OCI-LY1 (cell line): ENCODE measurements around the gene SPDYE16.
"Not testable (repeated sequence)": the region's sequence is repeated elsewhere in the genome, so short reads cannot be mapped to it uniquely, and the experiment has no call there.

Experiments
- H2AFZ ChIP-seq: fragments of 200-600 bp; sonication (generic), shearing (Covaris generic); 2 replicates; pipeline ENCODE4 v1.6.0; 2014; ENCODE audit warnings: antibody characterized with exemption, mild to moderate bottlenecking, low read length
- H3F3A ChIP-seq: fragments of 200-600 bp; sonication (generic), shearing (Covaris generic); 2 replicates; pipeline ENCODE4 v1.6.0; 2014; ENCODE audit warnings: mild to moderate bottlenecking, antibody characterized with exemption, low read length, moderate library complexity; ENCODE audit not compliant: insufficient read depth
- H3K27ac ChIP-seq: fragments of 200-600 bp; sonication (generic); 2 replicates; pipeline ENCODE4 v1.5.1; 2014; ENCODE audit warnings: low read length, mixed run types, mild to moderate bottlenecking, low read depth; ENCODE audit not compliant: poor library complexity, severe bottlenecking
- H3K27me3 ChIP-seq: fragments of 200-600 bp; sonication (generic); 2 replicates; pipeline ENCODE4 v1.6.0; 2014; ENCODE audit warnings: antibody characterized with exemption, mild to moderate bottlenecking, low read length, moderate library complexity; ENCODE audit not compliant: insufficient read depth
- H3K36me3 ChIP-seq: fragments of 200-600 bp; sonication (generic); 2 replicates; pipeline ENCODE4 v1.6.1; 2014; ENCODE audit warnings: mild to moderate bottlenecking, antibody characterized with exemption, low read length, moderate library complexity, mixed read lengths; ENCODE audit not compliant: insufficient read depth
- H3K4me1 ChIP-seq: fragments of 200-600 bp; sonication (generic); 2 replicates; pipeline ENCODE4 v1.5.1; 2014; ENCODE audit warnings: mild to moderate bottlenecking, low read length, moderate library complexity; ENCODE audit not compliant: insufficient read depth, severe bottlenecking
- H3K4me2 ChIP-seq: fragments of 200-600 bp; sonication (generic), shearing (Covaris generic); 2 replicates; pipeline ENCODE4 v1.6.1; 2014; ENCODE audit warnings: low read length
- H3K4me3 ChIP-seq: fragments of 200-600 bp; sonication (generic); 2 replicates; pipeline ENCODE4 v1.5.1; 2014; ENCODE audit warnings: low read length, low read depth, mild to moderate bottlenecking, mixed read lengths; ENCODE audit not compliant: poor library complexity, severe bottlenecking
- H3K79me2 ChIP-seq: fragments of 200-600 bp; shearing (Covaris generic); 2 replicates; pipeline ENCODE4 v1.6.1; 2016; ENCODE audit warnings: mixed run types, low read length, mixed read lengths; ENCODE audit not compliant: insufficient read depth
- H3K9ac ChIP-seq: fragments of 200-600 bp; sonication (generic), shearing (Covaris generic); 2 replicates; pipeline ENCODE4 v1.6.1; 2014; ENCODE audit warnings: mild to moderate bottlenecking, low read length, mixed read lengths
- H3K9me2 ChIP-seq: fragments of 200-600 bp; sonication (generic), shearing (Covaris generic); 2 replicates; pipeline ENCODE4 v1.6.1; 2014; ENCODE audit warnings: low read depth, mild to moderate bottlenecking, low read length, mixed read lengths
- H3K9me3 ChIP-seq: fragments of 200-600 bp; shearing (Covaris generic); 2 replicates; pipeline ENCODE4 v1.6.1; 2014; ENCODE audit warnings: low read length, mixed read lengths
- H4K20me1 ChIP-seq: fragments of 200-600 bp; sonication (generic), shearing (Covaris generic); 2 replicates; pipeline ENCODE4 v1.6.0; 2016; ENCODE audit warnings: mild to moderate bottlenecking, low read length; ENCODE audit not compliant: insufficient read depth

Gene SPDYE16

DNA sequence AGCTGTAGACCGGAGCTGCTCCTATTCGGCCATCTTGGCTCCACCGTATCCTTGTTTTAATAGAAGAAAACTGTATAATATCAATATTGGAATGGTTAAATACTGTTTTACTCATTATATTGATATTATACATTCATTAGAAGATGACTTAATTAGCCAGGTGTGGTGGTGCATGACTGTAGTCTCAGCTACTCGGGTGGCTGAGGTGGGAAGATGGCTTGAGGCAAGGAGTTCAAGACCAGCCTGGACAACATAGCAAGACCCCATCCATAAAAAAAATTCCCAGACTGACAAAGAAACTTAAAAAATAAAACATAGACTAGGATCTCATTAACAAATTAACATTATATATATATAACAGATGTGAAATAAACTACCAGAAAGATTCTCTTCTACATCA lies 24.2 kb upstream of the SPDYE16 start:
- not testable (repeated sequence) for H3K9ac ChIP-seq, H3K4me1 ChIP-seq, H3K27me3 ChIP-seq, H3F3A ChIP-seq, H3K9me2 ChIP-seq, H3K4me2 ChIP-seq, H2AFZ ChIP-seq, H3K4me3 ChIP-seq, H3K79me2 ChIP-seq, H3K9me3 ChIP-seq, H3K27ac ChIP-seq, H4K20me1 ChIP-seq
- peaks cover 14% of the 10 kb centered on the region for H3K36me3 ChIP-seq

- H3K9ac ChIP-seq, H3K4me3 ChIP-seq, H3K79me2 ChIP-seq: not testable (repeated sequence)
These were observed 21.9 kb upstream of the SPDYE16 start for GRCh38 chr7:76565001-76565400.

DNA sequence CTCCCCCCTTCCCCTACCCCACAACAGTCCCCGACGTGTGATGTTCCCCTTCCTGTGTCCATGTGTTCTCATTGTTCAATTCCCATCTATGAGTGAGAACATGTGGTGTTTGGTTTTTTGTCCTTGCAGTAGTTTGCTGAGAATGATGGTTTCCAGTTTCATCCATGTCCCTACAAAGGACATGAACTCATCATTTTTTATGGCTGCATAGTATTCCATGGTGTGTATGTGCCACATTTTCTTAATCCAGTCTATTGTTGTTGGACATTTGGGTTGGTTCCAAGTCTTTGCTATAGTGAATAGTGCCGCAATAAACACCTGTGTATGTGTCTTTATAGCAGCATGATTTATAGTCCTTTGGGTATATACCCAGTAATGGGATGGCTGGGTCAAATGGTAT lies 18.2 kb upstream of the SPDYE16 start:
- not testable (repeated sequence) for H3K9me2 ChIP-seq, H3K79me2 ChIP-seq

More at GRCh38 chr7:76565001-76565400, 21.9 kb upstream of the SPDYE16 start:
- H2AFZ ChIP-seq, H3K36me3 ChIP-seq, H3F3A ChIP-seq, H3K4me1 ChIP-seq, H4K20me1 ChIP-seq, H3K9me3 ChIP-seq, H3K27me3 ChIP-seq, H3K4me2 ChIP-seq, H3K27ac ChIP-seq, H3K9me2 ChIP-seq: not testable (repeated sequence)

DNA sequence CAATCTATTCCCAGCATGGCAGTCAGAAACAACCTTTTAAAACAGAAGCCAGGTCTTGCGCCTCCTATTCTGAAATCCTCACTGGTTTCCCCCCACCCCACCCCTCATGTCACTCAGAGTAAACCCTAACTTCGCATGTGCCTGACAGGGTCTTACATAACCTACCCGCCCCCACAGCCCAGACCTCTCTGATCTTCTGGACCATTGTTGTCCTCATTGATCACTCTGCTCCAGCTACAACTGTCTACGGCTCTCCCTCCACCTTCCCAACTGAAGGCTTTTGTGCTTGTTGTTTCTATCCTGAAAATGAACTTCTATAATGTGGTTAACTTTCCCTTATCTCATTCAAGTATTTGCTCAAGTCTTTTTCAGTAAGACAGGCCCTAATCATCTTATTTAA lies 17.1 kb upstream of the SPDYE16 start:
- H3K9me2 ChIP-seq, H3K9me3 ChIP-seq, H3K27me3 ChIP-seq, H3K79me2 ChIP-seq, H3K27ac ChIP-seq, H3K4me2 ChIP-seq, H2AFZ ChIP-seq, H3K4me1 ChIP-seq, H3K9ac ChIP-seq, H3K4me3 ChIP-seq, H4K20me1 ChIP-seq, H3F3A ChIP-seq: not testable (repeated sequence)
- H3K36me3 ChIP-seq: peaks cover 13% of the 10 kb centered on the region

More for the DNA sequence above, 18.2 kb upstream of the SPDYE16 start:
- H3K9me3 ChIP-seq, H3K27ac ChIP-seq, H3K27me3 ChIP-seq, H3K4me1 ChIP-seq, H3K9ac ChIP-seq, H3K4me2 ChIP-seq, H2AFZ ChIP-seq, H3F3A ChIP-seq, H3K4me3 ChIP-seq, H3K36me3 ChIP-seq, H4K20me1 ChIP-seq: not testable (repeated sequence)

DNA sequence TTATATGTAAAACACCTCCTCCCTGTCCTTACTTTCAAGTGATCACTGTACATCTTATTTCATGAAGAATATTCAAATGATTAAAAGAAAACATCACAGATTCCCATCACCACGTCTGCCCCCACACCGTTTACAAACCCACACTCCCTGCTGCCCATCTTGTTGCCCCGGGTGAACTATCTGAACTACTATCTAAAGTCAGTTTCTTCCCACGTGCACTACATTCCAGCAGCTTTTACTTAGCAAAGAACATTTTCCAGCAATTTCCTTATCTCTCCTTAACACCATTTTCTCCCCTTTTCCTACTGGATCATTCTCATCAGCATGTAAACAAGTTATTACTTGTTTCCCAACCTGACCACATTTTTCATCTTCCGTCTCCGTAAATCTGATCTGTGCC lies 16.6 kb upstream of the SPDYE16 start:
- not testable (repeated sequence) for H3F3A ChIP-seq, H3K9me2 ChIP-seq, H3K4me1 ChIP-seq, H3K79me2 ChIP-seq, H2AFZ ChIP-seq, H3K9ac ChIP-seq, H3K27ac ChIP-seq, H3K9me3 ChIP-seq, H3K27me3 ChIP-seq, H4K20me1 ChIP-seq, H3K4me2 ChIP-seq, H3K4me3 ChIP-seq
- peaks cover 13% of the 10 kb centered on the region for H3K36me3 ChIP-seq

DNA sequence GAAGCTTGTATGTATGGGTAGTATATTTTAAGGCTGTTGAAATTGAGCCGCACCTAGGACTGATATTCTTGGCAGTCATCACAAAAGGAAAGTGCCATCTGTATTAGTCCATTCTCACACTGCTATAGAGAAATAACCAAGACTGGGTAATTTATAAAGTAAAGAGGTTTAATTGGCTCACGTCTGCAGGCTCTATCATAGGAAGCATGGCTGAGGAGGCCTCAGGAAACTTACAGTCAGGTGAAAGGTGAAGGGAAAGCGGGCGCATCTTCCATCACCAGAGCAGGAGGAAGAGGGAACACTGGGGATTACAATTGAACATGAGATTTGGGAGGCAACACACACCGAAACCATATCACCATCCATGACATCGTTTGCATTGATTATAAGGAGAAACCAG lies 8.9 kb upstream of the SPDYE16 start:
- not testable (repeated sequence) for H3K9me3 ChIP-seq, H4K20me1 ChIP-seq, H3K27ac ChIP-seq, H3K9ac ChIP-seq, H2AFZ ChIP-seq, H3K4me3 ChIP-seq, H3K27me3 ChIP-seq, H3F3A ChIP-seq, H3K4me1 ChIP-seq, H3K9me2 ChIP-seq, H3K4me2 ChIP-seq
- H3K36me3 ChIP-seq: peaks cover 22% of the 10 kb centered on the region; the same call in 1 of the 2 replicates
- H3K79me2 ChIP-seq: peaks cover 12% of the 10 kb centered on the region

DNA sequence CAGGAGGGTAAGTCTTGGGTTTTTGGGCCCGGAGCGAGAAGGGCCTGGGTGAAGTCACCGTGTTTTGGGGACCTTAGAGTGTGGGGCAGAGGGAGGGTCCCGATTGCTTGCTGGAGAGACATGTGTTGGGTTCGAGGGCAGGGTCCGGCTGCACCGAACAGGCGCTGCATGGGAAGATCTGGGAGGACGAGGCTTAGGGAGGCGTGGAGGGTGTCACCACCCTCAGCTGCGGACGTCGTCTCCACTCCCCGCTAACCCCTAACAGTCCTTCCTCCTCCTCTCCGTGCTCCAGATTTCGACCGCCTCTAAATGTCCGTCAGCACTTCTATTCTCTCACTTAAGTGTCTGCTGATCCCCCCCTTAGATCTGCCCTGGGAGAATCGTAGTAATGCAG lies 6.8 kb upstream of the SPDYE16 start:
- Histone ChIP-seq H3K4me3 (peak overlapping the region; percentile 73), H3K36me3 (peaks cover 11% of the 10 kb centered on the region; the same call in 1 of the 2 replicates), H3K4me2 (peak overlapping the region; percentile 82), H3K9ac (peak overlapping the region; percentile 80), H3K79me2 (peaks cover 12% of the 10 kb centered on the region)
- H3K27ac ChIP-seq, H3K27me3 ChIP-seq, H2AFZ ChIP-seq, H4K20me1 ChIP-seq, H3F3A ChIP-seq, H3K9me2 ChIP-seq, H3K9me3 ChIP-seq, H3K4me1 ChIP-seq: not testable (repeated sequence)
